Neuronal stem cell (in vitro differentiated cells): ENCODE data around the gene NEBL.

Experiments used
- DNase-seq: peaks from one replicate; pipeline ENCODE4 v3.0.0-alpha.2; 2013; ENCODE audit warnings: low spot score
- H2AFZ ChIP-seq: one replicate; pipeline ENCODE4 v1.6.1; 2013; ENCODE audit warnings: mild to moderate bottlenecking, low read length, inconsistent platforms
- H2AK5ac ChIP-seq: 2 replicates; pipeline ENCODE4 v1.6.1; 2013; ENCODE audit warnings: low read depth, mild to moderate bottlenecking, inconsistent platforms, low read length, moderate library complexity, mixed read lengths
- H2BK120ac ChIP-seq: 2 replicates; pipeline ENCODE4 v1.6.1; 2013; ENCODE audit warnings: low read depth, mild to moderate bottlenecking, inconsistent platforms, low read length, moderate library complexity, mixed read lengths
- H2BK12ac ChIP-seq: one replicate; pipeline ENCODE4 v1.6.1; 2013; ENCODE audit warnings: low read length, inconsistent platforms
- H2BK15ac ChIP-seq: 2 replicates; pipeline ENCODE4 v1.6.1; 2013; ENCODE audit warnings: mild to moderate bottlenecking, low read length, inconsistent platforms, mixed read lengths
- H2BK5ac ChIP-seq: one replicate; pipeline ENCODE4 v1.6.1; 2013; ENCODE audit warnings: inconsistent platforms, mild to moderate bottlenecking, low read length, moderate library complexity
- H3K14ac ChIP-seq: one replicate; pipeline ENCODE4 v1.6.1; 2013; ENCODE audit warnings: low read length, inconsistent platforms
- H3K18ac ChIP-seq: 2 replicates; pipeline ENCODE4 v1.6.1; 2013; ENCODE audit warnings: low read length, inconsistent platforms
- H3K23ac ChIP-seq: 2 replicates; pipeline ENCODE4 v1.6.1; 2013; ENCODE audit warnings: low read depth, mild to moderate bottlenecking, mixed read lengths, low read length, inconsistent platforms; ENCODE audit not compliant: poor library complexity
- H3K27ac ChIP-seq: replicated peaks from 3 replicates; pipeline ENCODE4 v1.5.1; 2013; ENCODE audit warnings: low read length, inconsistent platforms
- H3K27me3 ChIP-seq, 3 experiments: 2 replicates each; pipeline ENCODE4 v1.6.1; 2013; ENCODE audit warnings: low read length in 3 of 3, mild to moderate bottlenecking in 2 of 3, inconsistent platforms in 1 of 3, low read depth in 1 of 3, mixed read lengths in 1 of 3, moderate library complexity in 1 of 3; ENCODE audit not compliant: control insufficient read depth in 3 of 3, insufficient read depth in 3 of 3
- H3K36me3 ChIP-seq, 2 donors: replicated peaks in 1 of 2; 2 replicates each; pipeline ENCODE4 v1.6.1; 2013; ENCODE audit warnings: low read length in 2 of 2; ENCODE audit not compliant: control insufficient read depth in 2 of 2, insufficient read depth in 2 of 2
- H3K4ac ChIP-seq: 2 replicates; pipeline ENCODE4 v1.6.1; 2013; ENCODE audit warnings: inconsistent platforms, mild to moderate bottlenecking, low read length, moderate library complexity
- H3K4me1 ChIP-seq, 2 donors: 1 replicate in 1 of 2; 2 replicates in 1 of 2; pipeline ENCODE4 v1.6.1; 2013; ENCODE audit warnings: low read length in 2 of 2, low read depth in 1 of 2; ENCODE audit not compliant: control insufficient read depth in 2 of 2, insufficient read depth in 1 of 2
- H3K4me2 ChIP-seq: one replicate; pipeline ENCODE4 v1.6.1; 2013; ENCODE audit warnings: mild to moderate bottlenecking, low read length, inconsistent platforms; ENCODE audit not compliant: insufficient read depth, poor library complexity, severe bottlenecking
- H3K4me3 ChIP-seq, 2 donors: 2 replicates each; pipeline ENCODE4 v1.5.1; 2013; ENCODE audit warnings: low read length in 2 of 2, mild to moderate bottlenecking in 2 of 2, inconsistent platforms in 1 of 2, moderate library complexity in 1 of 2
- H3K79me1 ChIP-seq: one replicate; pipeline ENCODE4 v1.6.1; 2013; ENCODE audit warnings: low read depth, mild to moderate bottlenecking, inconsistent platforms, low read length, moderate library complexity
- H3K9ac ChIP-seq: one replicate; pipeline ENCODE4 v1.6.1; 2013; ENCODE audit warnings: mild to moderate bottlenecking, low read depth, low read length, inconsistent platforms; ENCODE audit not compliant: poor library complexity
- H3K9me3 ChIP-seq, 2 donors: replicated peaks in 1 of 2; 2 replicates each; pipeline versions ENCODE3 to v1.6.1; 2013; ENCODE audit warnings: low read length in 2 of 2, mild to moderate bottlenecking in 2 of 2, inconsistent platforms in 1 of 2, low read depth in 1 of 2, mixed read lengths in 1 of 2, moderate library complexity in 1 of 2; ENCODE audit not compliant: control insufficient read depth in 2 of 2, insufficient read depth in 1 of 2
- H4K8ac ChIP-seq: one replicate; pipeline ENCODE4 v1.6.1; 2013; ENCODE audit warnings: low read depth, mild to moderate bottlenecking, inconsistent platforms, low read length, moderate library complexity
- H4K91ac ChIP-seq: one replicate; pipeline ENCODE4 v1.6.1; 2013; ENCODE audit warnings: low read length, low read depth, mild to moderate bottlenecking, inconsistent platforms; ENCODE audit not compliant: poor library complexity
- WGBS, 2 donors: extraction: QIAGEN DNeasy Blood & Tissue Kit; methylation state at CpG; one replicate each; pipeline ENCODE4 v1.1.7; 2013; ENCODE audit warnings: missing lambda C conversion rate in 2 of 2, mixed read lengths in 1 of 2; ENCODE audit not compliant: insufficient read length in 2 of 2, insufficient replicate concordance in 1 of 2; ENCODE audit errors: extremely low coverage in 2 of 2; 5-methylcytosine and 5-hydroxymethylcytosine counted together

NEBL gene

GRCh38 chr10:20892796-20893195, 4.3 kb downstream of the NEBL start:
- Histone ChIP-seq H3K9me3 (no peaks in the 10 kb centered on the region), H2AFZ (no peak overlapping the region), H3K23ac (no peak overlapping the region), H3K18ac (no peak overlapping the region), H3K4me2 (no peak overlapping the region), H3K9ac (no peak overlapping the region), H3K4me3 (no peak overlapping the region), H4K91ac (no peak overlapping the region), H3K27me3 (no peaks in the 10 kb centered on the region), H3K4ac (no peak overlapping the region), H2BK5ac (no peak overlapping the region), H2BK15ac (no peak overlapping the region), H2BK120ac (no peak overlapping the region), H3K4me1 (peaks cover 0 to 13% of the 10 kb centered on the region in 2 donors), H2BK12ac (no peak overlapping the region), H2AK5ac (no peak overlapping the region), H3K14ac (no peak overlapping the region), H3K27ac (no peak overlapping the region), H3K79me1 (no peaks in the 10 kb centered on the region), H4K8ac (no peak overlapping the region), H3K36me3 (no peaks in the 10 kb centered on the region)
- WGBS, 2 donors, result no CpG with 5 or more reads among the region's 2 CpGs
- DNase-seq, result no peak

- no peaks in the 10 kb centered on the region for H3K9me3 ChIP-seq
Measured at GRCh38 chr10:20892011-20892585, 5.0 kb downstream of the NEBL start.

GRCh38 chr10:20891338-20891714, 5.8 kb downstream of the NEBL start:
- no peaks in the 10 kb centered on the region for H3K36me3 ChIP-seq
- H3K14ac ChIP-seq, result no peak overlapping the region
- H2BK12ac ChIP-seq, result no peak overlapping the region
- no peaks in the 10 kb centered on the region for H3K9me3 ChIP-seq
- H2BK120ac ChIP-seq, result no peak overlapping the region
- no peak overlapping the region for H3K23ac ChIP-seq
- H3K27me3 ChIP-seq, result no peaks in the 10 kb centered on the region
- no peak overlapping the region for H3K9ac ChIP-seq
- peaks cover 0 to 13% of the 10 kb centered on the region in 2 donors for H3K4me1 ChIP-seq
- no peak overlapping the region for H4K91ac ChIP-seq
- H2BK5ac ChIP-seq, result no peak overlapping the region
- no peak overlapping the region for H2BK15ac ChIP-seq
- WGBS, 2 donors, result no CpG with 5 or more reads among the region's 2 CpGs
- no peak overlapping the region for H3K18ac ChIP-seq
- no peak overlapping the region for H4K8ac ChIP-seq
- no peak overlapping the region for H2AK5ac ChIP-seq
- no peak overlapping the region for H3K4me3 ChIP-seq
- DNase-seq, result no peak
- H3K27ac ChIP-seq, result no peak overlapping the region
- H3K4me2 ChIP-seq, result no peak overlapping the region
- H3K79me1 ChIP-seq, result no peaks in the 10 kb centered on the region
- H3K4ac ChIP-seq, result no peak overlapping the region
- H2AFZ ChIP-seq, result no peak overlapping the region

More at GRCh38 chr10:20892011-20892585, 5.0 kb downstream of the NEBL start:
- Histone ChIP-seq H3K4me2 (no peak overlapping the region), H3K4ac (no peak overlapping the region), H3K4me3 (no peak overlapping the region), H2AFZ (no peak overlapping the region), H3K4me1 (peaks cover 0 to 13% of the 10 kb centered on the region in 2 donors), H2BK12ac (no peak overlapping the region), H4K91ac (no peak overlapping the region), H3K18ac (no peak overlapping the region), H3K36me3 (no peaks in the 10 kb centered on the region), H2BK5ac (no peak overlapping the region), H2BK15ac (no peak overlapping the region), H3K27me3 (no peaks in the 10 kb centered on the region), H2AK5ac (no peak overlapping the region), H3K23ac (no peak overlapping the region), H2BK120ac (no peak overlapping the region), H3K9ac (no peak overlapping the region), H3K14ac (no peak overlapping the region), H4K8ac (no peak overlapping the region), H3K27ac (no peak overlapping the region), H3K79me1 (no peaks in the 10 kb centered on the region)
- no peak for DNase-seq
- WGBS, 2 donors, result no CpG with 5 or more reads among the region's 4 CpGs

GRCh38 chr10:20890491-20891337, 6.4 kb downstream of the NEBL start:
- DNase-seq, result no peak
- WGBS, 2 donors, result no CpG with 5 or more reads among the region's 6 CpGs
- no peak overlapping the region for H3K4me3 ChIP-seq

More at GRCh38 chr10:20890491-20891337, 6.4 kb downstream of the NEBL start:
- Histone ChIP-seq H2BK12ac (no peak overlapping the region), H3K9ac (no peak overlapping the region), H3K4ac (no peak overlapping the region), H2BK5ac (no peak overlapping the region), H3K4me1 (peaks cover 0 to 13% of the 10 kb centered on the region in 2 donors), H2BK15ac (no peak overlapping the region), H2AFZ (no peak overlapping the region), H3K36me3 (no peaks in the 10 kb centered on the region), H3K18ac (no peak overlapping the region), H2BK120ac (no peak overlapping the region), H3K27ac (no peak overlapping the region), H3K14ac (no peak overlapping the region), H2AK5ac (no peak overlapping the region), H3K4me2 (no peak overlapping the region), H4K91ac (no peak overlapping the region), H3K27me3 (no peaks in the 10 kb centered on the region), H4K8ac (no peak overlapping the region), H3K79me1 (no peaks in the 10 kb centered on the region), H3K9me3 (no peaks in the 10 kb centered on the region), H3K23ac (no peak overlapping the region)
